Suprapubic skin (tissue), 4 donors: Measurements from ENCODE around the gene CD40. TPM values are rescaled to one million over a fixed set of nuclear protein-coding genes. Genes with fewer than 3 reads are reported as not detected.

Source experiments
- DNase-seq, 2 donors: peaks; one replicate each; pipeline ENCODE4 v3.0.0-alpha.2; 2019; ENCODE audit warnings: low spot score in 2 of 2
- H3K27ac ChIP-seq: fragments of 200-600 bp; sonication (generic); one replicate; pipeline ENCODE4 v1.5.1; 2019
- H3K27me3 ChIP-seq: fragments of 200-600 bp; sonication (generic); one replicate; pipeline ENCODE4 v1.5.1; 2019
- H3K36me3 ChIP-seq: fragments of 200-600 bp; sonication (generic); one replicate; pipeline ENCODE4 v1.5.1; 2019
- H3K4me1 ChIP-seq: fragments of 200-600 bp; sonication (generic); one replicate; pipeline ENCODE4 v1.5.1; 2019
- H3K4me3 ChIP-seq: fragments of 200-600 bp; sonication (generic); one replicate; pipeline ENCODE4 v1.5.1; 2019; ENCODE audit warnings: mild to moderate bottlenecking
- H3K9me3 ChIP-seq: fragments of 200-600 bp; sonication (generic); one replicate; pipeline ENCODE4 v1.5.1; 2019
- CTCF ChIP-seq, 2 donors: fragments of 200-600 bp in 1 of 2; fragments of 450-650 bp in 1 of 2; sonication (generic) in 1 of 2; IDR thresholded peaks; one replicate each; pipeline ENCODE4 v1.5.1; 2016 to 2019; ENCODE audit warnings: antibody characterized with exemption in 2 of 2, mild to moderate bottlenecking in 1 of 2, moderate library complexity in 1 of 2
- EP300 ChIP-seq: sonication (generic); formaldehyde crosslinking; IDR thresholded peaks from one replicate; pipeline ENCODE4 v1.6.1; 2017; ENCODE audit warnings: antibody characterized with exemption
- POLR2A ChIP-seq, 2 donors: fragments of 450-650 bp; IDR thresholded peaks; one replicate each; pipeline ENCODE4 v1.6.1; 2017; ENCODE audit warnings: antibody characterized with exemption in 2 of 2, mild to moderate bottlenecking in 2 of 2, moderate library complexity in 2 of 2
- POLR2AphosphoS5 ChIP-seq, 3 donors: sonication (generic); formaldehyde crosslinking; IDR thresholded peaks; one replicate each; pipeline ENCODE4 v1.6.1; 2017; ENCODE audit warnings: antibody characterized with exemption in 3 of 3
- WGBS: methylation state at CpG from one replicate; pipeline ENCODE4 v1.1.5; 2018; 5-methylcytosine and 5-hydroxymethylcytosine counted together
- total RNA-seq, 4 donors: library from RNA; depleted of rRNA; stranded (reverse); fragments of >200 nt; gene quantifications; one replicate each; pipeline ENCODE4 v1.1.0, GENCODE V29; 2016

CD40 gene
- total RNA-seq, 4 donors from 2014 or later = 12.9 to 30.6 (median 17.2) TPM

- Histone ChIP-seq H3K4me1 (peaks cover 7% of the 10 kb centered on the region), H3K27me3 (peaks cover 53% of the 10 kb centered on the region), H3K9me3 (no peaks in the 10 kb centered on the region), H3K27ac (no peak overlapping the region), H3K36me3 (no peaks in the 10 kb centered on the region), H3K4me3 (no peak overlapping the region)
- WGBS = 54% methylated on average over 7 of the region's 8 CpGs
- DNase-seq = no peak
- no peak for TF ChIP-seq EP300
These were observed 50.3 kb downstream of the CD40 start for GRCh38 chr20:46168438-46168837.

GRCh38 chr20:46169245-46170171, 51.4 kb downstream of the CD40 start:
- 39% methylated on average over 11 of the region's 13 CpGs for whole genome bisulfite sequencing
- H3K4me3 ChIP-seq = no peak overlapping the region
- peaks cover 9% of the 10 kb centered on the region for H3K4me1 ChIP-seq
- H3K27ac ChIP-seq = no peak overlapping the region
- no peak for DNase-seq
- TF ChIP-seq POLR2A (IDR thresholded peaks at IDR 0.05) (no peak), EP300 (no peak), POLR2AphosphoS5 (IDR thresholded peaks at IDR 0.05) (peak in 1 of 3 donors; percentile 63), CTCF (IDR thresholded peaks at IDR 0.05) (no peak)
- H3K9me3 ChIP-seq = no peaks in the 10 kb centered on the region
- H3K36me3 ChIP-seq = no peaks in the 10 kb centered on the region
- H3K27me3 ChIP-seq = peaks cover 57% of the 10 kb centered on the region

- Histone ChIP-seq H3K4me3 (no peak overlapping the region), H3K27ac (no peak overlapping the region), H3K9me3 (no peaks in the 10 kb centered on the region), H3K36me3 (no peaks in the 10 kb centered on the region), H3K4me1 (peaks cover 13% of the 10 kb centered on the region), H3K27me3 (peaks cover 59% of the 10 kb centered on the region)
- DNase-seq = no peak
- 66% methylated on average over 2 of the region's 2 CpGs for WGBS
- no peak for TF ChIP-seq POLR2A (IDR thresholded peaks at IDR 0.05)
- no peak for TF ChIP-seq CTCF (IDR thresholded peaks at IDR 0.05)
- no peak for TF ChIP-seq POLR2AphosphoS5 (IDR thresholded peaks at IDR 0.05)
- TF ChIP-seq EP300 = no peak
These were observed 53.4 kb downstream of the CD40 start for GRCh38 chr20:46171476-46171875.

GRCh38 chr20:46171909-46172308, 53.8 kb downstream of the CD40 start:
- 62% methylated on average over 5 of the region's 5 CpGs for whole genome bisulfite sequencing
- no peaks in the 10 kb centered on the region for H3K9me3 ChIP-seq
- H3K4me1 ChIP-seq = peaks cover 13% of the 10 kb centered on the region
- no peak for DNase-seq
- no peak for TF ChIP-seq CTCF (IDR thresholded peaks at IDR 0.05)
- no peak for TF ChIP-seq EP300
- H3K27me3 ChIP-seq = peaks cover 58% of the 10 kb centered on the region
- H3K4me3 ChIP-seq = no peak overlapping the region
- no peak overlapping the region for H3K27ac ChIP-seq
- no peaks in the 10 kb centered on the region for H3K36me3 ChIP-seq

GRCh38 chr20:46172455-46172854, 54.3 kb downstream of the CD40 start:
- 59% methylated on average over 6 of the region's 6 CpGs for WGBS
- peaks cover 13% of the 10 kb centered on the region for H3K4me1 ChIP-seq
- H3K36me3 ChIP-seq = no peaks in the 10 kb centered on the region
- no peaks in the 10 kb centered on the region for H3K9me3 ChIP-seq
- H3K4me3 ChIP-seq = no peak overlapping the region
- peaks cover 54% of the 10 kb centered on the region for H3K27me3 ChIP-seq
- TF ChIP-seq POLR2AphosphoS5 (IDR thresholded peaks at IDR 0.05) (no peak), CTCF (IDR thresholded peaks at IDR 0.05) (no peak)
- DNase-seq = no peak
- H3K27ac ChIP-seq = no peak overlapping the region
